NCI-H446 (cell line): ENCODE data around the gene CPNE6.

ENCODE experiments used
- DNase-seq, 2 experiments: peaks; one replicate each; lab custom pipeline; 2025; lab: John Stamatoyannopoulos, UW

The CPNE6 gene

DNA sequence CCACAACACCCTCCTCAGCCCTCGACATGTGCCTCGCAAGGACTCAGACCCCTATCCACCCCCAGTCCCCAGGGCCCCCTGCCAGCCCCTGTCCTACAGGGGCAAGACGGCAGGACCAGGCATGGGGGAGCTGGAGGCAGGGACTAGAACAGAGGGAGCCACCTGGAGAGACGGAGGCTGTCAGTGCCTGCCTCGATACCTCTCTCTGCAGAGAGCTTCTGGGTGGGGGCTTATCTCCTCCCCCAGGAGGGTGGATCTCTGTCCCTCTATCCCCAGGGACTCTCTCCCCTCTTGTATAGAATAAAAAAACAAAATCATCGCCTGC is 2.0 kb upstream of the CPNE6 start:
- DNase-seq: no peak

DNA sequence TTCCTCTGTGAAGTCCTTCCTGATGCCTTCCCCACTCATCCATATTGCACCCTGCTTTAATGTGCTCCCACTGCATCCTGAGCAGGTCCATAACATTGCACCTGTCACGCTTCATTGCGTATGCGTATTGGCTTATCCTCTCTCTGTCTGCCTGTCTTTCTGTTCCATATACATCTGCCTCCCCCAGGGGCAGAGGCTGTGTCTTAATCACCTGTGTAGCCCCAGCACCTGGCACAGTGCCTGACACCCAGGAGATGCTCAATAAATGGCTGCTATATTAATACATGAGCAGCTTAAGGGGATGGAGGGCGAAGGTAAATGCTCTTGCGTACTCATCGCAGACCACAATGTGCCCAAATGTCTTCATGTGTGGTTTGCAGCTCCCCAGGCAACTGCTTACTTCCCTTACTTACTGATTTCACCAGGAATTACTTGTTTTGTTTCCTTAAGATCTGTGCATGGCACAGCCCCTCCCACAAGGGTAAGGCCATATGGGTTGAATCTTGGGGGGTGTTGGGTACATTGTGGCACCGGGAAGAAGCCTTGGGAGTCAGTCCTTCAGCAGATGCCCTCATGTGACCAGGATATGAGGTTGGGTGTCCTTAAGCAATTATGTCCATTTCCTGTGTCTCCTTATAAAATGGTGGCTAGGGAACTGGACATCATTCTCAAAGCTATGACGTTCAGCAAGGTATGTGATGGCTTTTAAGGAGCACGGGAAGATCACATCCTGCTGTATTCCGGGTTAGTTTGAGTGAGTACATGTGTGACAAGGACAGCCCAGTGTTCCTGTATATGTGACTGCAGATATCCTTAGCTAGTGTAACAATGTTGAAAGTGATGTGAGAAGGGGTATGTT is 848 bp upstream of the CPNE6 start:
- no peak for DNase-seq

DNA sequence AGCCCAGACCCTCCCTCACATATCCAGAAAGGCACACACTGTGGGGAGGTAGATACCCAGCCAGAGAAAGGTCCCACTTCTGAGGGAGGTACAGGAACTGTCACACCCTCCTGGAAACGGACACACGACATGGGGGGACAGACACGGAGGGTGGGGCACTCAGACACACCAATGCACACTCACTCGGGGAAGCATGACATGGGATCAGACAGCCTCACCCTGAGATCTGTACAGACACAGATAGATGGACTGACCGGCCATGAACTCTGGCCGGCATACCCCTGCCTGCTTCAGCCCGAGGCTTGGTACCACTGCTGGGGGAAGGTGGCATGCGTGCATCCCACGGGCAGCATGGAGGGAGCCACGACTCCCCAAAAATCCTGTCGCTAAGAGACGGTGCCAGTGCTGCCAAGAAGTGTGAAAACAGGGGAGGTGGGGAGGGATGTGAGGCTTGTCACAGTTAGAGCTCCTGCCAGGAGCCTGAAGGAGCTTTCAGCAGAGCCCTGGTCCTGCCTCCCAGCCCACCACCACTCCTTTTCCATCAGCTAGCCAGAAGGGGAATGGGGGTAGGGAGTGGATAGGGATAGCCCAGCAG is 571 bp downstream of the CPNE6 start:
- no peak for DNase-seq

DNA sequence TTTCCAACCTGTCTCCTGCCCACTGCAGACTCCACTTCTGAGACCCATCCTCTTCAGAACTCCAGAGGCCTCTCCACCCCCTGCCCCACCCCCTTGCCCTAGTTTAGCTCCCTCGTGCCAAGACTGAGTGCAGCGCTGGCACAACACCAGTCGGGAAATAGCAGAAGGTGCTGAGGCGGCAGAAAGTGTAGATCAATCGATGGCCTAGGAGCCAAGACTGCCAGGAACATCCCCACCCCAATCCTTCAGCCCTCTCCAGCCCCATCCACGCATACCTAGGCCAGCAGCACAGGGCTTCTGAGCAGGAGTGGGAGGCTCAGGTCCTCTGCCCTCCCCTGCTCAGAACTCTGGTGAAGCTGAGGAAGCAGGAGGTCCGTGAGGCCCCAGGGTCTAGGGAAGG is 1.1 kb downstream of the CPNE6 start:
- peak; percentile 58 to 78 for DNase-seq

DNA sequence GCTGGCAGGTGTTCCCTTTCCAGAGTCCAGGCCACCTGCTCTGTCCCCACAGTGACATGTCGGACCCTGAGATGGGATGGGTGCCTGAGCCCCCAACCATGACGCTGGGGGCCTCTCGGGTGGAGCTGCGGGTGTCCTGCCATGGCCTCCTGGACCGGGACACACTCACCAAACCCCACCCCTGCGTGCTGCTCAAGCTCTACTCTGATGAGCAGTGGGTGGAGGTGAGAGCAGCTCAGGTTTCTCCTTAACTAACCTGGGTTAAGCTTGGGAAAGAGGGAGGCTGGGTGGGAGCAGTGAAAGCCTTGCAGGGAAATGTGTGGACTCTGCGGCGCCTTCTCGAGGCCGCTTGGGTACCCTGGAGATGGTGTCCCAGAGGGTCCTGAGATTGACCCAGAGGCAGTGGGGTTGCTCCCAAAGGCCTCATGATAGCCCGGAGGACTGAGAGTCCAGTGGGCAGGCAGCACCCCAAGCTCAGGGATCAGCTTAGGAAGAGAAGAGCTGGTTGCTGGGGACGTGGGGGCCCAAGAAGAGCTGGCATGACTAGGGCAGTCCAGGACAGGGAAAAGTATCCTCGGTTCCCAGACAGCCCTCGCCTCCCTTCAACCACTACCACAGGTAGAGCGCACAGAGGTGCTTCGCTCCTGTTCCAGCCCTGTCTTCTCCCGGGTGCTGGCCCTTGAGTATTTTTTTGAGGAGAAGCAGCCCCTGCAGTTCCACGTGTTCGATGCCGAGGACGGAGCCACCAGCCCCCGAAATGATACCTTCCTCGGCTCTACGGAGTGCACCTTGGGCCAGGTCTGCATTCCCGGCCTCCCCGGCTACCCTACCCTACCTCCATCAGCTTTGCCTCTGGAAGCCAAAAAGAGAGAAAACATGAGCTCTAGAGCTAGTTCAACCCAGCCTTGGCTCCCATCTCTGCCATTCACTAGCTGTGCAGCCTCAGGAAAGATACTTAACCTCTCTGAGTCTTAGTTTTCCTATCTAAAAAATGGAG is 1.8 kb downstream of the CPNE6 start:
- no peak for DNase-seq

DNA sequence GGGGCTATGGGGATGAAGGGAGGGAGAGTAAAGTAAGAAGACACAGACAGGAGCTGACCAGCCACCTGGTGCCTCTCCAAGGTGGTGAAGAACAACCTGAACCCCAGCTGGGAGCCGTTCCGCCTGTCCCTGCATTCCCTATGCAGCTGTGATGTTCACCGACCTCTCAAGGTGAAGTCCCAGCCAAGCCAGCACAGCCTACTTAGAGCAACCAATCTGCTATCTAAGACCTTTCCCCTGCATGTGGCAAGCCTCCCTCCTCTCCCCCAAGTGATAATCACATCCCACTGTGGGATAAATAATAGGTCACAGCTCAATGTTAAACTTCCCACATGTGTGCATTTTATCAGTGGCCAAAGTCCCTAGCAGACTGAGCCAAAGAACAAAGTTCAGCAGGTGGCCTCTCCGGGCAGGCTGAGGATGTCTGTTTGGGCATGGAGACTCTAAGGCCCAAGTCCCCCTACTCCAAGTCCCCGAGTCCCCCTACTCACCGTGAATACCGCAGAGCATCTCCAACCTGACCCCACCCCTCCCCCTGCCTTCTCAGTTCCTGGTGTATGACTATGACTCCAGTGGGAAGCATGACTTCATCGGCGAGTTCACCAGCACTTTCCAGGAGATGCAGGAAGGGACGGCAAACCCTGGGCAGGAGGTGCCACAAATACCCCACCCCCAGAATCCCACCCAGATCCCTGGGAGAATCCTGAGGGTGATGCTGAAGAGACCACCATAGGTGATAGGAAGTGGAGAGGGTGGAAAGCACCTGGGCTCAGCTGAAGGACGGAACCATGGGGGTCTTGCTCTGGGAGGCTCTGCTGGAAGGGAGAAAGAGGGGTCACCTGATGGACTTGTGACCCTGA is 3.5 kb downstream of the CPNE6 start:
- DNase-seq: no peak

DNA sequence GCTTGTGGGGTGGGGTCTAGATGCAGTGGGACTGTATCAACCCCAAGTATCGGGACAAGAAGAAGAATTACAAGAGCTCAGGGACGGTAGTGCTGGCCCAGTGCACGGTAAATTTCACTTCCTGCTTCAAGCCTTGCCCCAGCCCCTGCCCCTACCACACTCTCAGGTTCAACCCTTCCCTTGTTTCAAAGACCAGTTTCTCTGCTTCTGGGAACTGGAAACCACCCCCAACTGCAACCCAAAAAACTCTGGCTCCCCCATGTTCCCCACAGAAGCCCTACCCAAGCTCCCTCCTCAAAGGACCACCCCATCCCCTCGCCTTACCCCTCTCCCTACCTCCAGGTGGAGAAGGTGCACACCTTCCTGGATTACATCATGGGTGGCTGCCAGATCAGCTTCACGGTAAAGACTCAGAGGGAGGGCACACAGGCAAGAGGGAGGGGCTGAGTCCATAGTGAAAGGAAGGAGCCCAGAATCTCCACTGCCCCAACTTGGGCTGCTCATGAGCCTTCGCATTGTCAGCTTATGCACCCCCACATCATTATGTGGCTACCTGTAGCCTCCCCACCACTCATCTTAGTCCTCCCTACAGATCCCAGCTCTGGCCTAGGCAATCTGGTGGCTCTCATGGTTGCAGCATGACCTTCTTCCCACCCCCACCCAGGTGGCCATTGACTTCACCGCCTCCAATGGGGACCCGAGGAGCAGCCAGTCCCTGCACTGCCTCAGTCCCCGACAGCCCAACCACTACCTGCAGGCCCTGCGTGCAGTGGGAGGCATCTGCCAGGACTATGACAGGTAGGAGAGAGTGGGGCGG is 4.3 kb downstream of the CPNE6 start:
- no peak for DNase-seq

DNA sequence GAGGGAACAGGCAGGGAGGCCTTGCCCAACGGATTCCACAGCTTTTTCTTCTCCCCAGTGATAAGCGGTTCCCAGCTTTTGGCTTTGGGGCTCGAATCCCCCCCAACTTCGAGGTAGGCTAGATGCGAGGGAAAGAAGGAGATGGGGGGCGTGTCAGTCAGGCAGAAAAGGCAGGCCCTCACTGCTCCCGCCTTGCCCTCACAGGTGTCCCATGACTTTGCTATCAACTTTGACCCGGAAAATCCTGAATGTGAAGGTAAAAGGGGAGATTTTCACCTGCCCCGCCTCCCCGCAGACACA is 4.9 kb downstream of the CPNE6 start:
- DNase-seq: no peak

DNA sequence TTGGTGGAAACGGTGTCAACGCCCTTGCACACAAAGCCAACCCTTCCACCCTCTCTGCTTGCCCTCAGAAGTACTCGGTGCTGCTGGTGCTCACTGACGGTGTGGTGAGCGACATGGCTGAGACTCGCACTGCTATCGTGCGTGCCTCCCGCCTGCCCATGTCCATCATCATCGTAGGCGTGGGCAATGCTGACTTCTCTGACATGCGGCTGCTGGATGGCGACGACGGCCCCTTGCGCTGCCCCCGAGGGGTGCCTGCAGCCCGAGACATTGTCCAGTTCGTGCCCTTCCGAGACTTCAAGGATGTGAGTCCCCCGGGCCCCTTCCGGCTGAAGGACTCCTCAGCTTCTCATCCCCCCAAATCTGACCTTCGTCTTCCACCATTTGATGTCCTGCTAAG is 5.7 kb downstream of the CPNE6 start:
- no peak for DNase-seq

DNA sequence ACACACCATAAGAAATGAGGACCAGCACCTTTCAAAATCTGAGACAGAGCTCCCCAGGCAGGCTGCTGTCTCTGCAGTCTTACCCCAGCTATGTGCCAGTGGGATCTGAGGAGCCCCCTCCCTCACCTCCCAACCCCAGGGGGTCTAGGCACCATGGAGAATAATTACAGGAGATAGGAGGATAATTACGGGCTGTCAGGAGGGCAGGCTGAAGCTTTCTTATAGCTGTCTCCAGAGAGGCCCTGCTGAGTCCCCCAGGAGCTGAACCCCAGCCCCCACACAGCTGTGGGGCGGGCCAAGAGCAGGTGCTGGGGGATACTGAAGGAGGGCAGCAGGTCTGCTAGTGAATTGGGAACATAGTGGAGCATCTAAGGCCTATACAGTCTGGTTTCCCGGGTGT is 6.8 kb downstream of the CPNE6 start:
- no peak for DNase-seq

DNA sequence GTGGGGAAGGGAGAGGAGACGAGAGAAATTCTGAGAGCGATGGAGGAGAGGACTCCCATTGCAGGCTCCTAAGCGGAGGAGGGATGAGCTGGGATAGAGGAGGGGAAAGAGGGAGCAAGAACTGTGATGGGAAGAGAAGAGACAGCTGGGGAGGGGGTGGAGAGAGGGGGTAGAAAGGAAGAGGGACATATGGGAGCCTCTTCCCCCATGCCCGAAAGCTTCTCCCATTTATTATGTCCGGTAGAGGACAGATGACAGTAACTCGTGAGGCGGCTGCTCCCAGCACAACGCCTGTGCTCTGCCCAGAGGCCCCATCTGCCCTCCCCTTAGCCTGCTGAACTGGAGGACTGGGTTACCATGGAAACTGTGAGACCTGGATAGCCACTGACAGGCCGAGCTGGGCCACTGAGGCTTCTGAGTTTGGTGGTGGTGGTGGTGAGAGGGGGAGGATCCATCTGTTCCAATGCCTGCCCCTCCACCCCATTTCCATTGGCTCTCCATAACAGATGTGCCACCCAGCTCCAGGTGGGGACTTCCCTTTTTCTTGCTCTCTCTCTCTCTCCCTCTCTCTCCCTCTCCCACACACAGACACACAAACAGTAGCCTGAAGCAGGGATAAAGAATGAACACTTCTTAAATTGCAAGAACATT is 8.3 kb downstream of the CPNE6 start:
- peak; percentile 83 to 96 for DNase-seq

DNA sequence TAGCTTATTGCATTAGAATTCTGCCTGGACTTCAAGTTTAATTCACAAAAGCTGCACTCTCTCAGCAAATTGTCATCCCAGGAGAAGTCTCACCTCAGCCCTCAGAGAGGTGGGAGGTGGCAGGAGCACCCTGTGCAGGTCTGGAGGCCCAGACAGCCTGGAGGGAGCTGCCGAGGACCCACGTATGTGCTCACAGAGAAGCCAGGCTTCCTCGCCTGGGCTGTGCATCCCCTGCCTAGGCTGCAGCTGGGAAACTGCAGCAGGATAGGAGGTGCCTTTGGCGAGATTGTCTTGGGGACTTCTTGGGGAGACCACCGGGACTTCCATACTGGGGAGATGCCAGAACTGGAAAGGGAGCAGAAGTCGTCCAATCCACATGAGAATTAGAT is 8.8 kb downstream of the CPNE6 start:
- no peak for DNase-seq

DNA sequence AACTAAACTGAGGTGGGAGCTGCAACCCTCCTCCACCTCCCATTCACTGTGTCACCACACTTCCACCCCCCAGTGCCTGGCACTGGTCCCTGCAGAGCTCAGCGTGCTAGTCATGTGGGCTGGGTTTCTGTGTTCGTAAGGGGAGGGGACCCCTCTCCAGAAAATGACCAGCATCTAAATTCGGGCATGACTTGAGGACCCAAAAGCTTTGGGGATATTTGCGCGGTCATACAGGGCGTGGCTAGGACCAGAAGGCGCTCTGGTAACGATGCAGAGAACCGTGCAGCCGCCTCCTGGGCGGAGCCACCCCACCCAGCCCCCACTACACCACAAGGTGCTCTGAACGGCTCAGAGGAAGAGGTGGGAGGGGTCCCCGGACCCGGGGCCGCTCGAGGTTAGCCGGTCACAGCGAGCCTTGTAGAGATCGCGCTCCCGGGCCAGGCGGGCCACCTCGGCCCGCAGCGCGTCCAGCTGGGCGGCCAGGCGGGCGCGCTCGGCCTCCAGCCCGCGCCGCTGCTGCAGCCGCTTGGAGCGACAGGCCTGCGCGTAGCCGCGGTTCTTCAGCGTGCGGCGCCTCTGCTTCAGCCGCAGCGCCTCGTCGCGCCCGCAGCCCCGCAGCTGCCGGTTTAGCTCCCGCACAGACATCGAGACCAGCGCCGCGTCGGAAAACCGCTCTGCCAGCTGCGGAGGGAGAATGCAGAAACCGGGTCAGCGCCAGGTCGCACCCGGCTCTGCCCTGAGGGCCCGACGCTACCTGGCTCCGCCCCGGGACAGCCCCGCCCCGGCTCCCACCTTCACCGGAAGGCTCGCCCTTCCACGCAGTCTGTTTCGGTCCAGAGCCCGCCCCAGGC is 9.8 kb downstream of the CPNE6 start:
- DNase-seq: peak in 1 of 2 experiments; percentile 40

DNA sequence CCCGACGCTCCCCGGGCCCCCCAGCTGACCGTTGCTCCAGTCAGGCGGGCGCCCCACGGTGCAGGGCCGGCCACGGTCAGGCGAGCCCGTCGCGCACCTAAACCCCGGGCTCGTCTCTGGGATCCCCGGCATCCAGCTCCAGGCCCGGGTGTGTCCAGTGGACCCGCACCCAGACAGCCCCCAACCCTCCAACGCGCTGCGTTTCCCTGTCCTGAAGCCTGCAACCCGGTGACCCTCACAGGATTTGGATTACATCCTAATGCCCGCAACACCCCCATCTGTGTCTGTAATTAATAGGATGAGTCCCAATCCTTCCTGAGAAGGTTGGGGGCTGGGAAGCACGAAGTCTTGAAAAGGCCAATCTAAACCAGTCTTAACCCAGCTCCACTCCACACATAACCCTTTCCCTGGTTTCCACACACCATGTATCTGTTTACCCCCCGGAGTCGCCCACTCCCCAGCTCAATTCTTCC is 10.4 kb downstream of the CPNE6 start:
- no peak for DNase-seq

DNA sequence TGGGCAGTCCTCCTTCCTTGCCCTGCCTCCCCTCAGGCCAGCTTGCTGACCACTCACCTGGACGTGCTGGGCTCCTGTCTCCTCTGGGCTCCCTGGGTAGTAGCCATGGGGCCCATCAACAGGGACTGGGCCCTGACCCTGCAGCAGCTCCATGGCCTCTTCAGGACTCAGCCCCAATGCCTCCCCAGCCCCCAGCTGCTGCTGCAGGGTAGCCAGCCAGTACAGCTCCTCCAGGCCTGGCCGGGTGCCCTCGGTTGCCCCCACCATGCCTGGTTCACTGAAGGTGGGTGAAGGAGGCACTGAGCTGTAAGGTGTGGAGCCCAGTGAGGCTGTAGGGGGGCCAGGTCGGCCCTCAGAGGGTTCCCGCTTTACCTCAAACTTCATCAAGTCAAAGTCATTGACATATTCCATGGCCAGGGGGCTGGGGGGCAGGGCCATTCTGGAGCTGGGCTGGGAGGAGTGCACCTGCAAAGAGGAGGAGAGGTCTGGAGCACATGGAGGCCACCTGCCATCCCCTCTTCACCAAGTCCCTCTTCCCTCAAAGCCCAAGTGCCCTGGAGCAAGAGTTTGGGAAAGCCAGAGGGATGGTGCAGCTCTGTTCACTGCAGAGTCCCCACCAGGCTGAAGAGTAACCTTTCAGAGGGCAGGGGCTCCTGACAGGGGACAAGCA is 11.2 kb downstream of the CPNE6 start:
- no peak for DNase-seq

DNA sequence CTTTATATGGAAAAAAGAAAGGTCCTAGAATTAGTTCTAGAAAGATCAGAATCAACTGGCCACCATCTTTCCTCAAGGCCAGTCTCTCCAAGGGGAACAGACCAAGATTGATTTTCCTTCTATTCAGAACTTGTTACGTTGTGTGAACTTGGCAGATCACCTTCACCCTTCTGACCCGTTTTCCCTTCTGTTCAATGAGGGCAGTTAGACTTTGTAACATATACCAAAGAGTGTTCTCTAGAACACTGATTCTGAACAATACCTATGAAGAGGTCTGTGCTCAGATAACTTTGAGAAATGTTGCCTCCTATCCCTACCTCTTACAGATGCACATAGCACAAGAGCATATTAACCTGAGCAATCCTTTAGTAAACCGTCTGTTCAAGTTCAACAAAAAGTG is 12.1 kb downstream of the CPNE6 start:
- no peak for DNase-seq

DNA sequence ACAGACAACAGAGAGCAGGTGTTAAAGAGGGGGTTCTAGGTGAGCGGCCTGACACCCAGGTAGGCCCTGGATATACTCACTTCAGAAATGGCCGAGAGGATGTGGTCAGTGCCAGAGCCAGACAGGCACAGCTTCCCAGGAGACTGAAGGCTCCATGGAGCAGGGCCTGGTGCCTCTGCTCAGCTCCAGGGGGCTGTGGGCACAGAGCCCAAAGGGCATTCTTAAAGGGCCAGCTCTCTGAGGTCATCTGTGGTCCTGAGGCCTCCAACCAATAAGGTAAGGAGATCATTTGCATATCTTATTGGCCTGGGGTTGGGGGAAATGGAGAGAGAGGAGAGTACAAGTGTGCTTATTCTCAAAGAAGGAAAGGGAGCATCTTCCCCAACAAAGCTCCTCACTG is 13.1 kb downstream of the CPNE6 start:
- no peak for DNase-seq

DNA sequence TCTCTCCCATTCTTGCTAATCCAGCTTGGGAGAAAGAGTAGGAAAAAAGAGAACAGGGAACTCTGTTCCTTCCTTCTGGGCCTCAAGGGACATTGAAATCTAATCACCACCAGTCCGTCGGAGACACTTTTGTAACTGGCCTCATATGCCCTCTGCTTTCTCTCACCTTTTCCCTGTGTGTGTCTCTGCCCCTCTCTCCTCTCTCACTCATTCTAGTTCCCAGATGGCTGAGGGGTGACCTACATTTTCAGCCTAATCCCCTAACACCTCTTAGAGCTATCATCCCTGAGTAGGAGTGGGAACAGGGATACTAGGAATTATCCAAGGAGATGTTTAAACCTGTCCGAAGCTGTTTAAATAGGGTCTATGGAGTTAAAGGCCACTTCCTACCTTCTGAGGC is 13.9 kb downstream of the CPNE6 start:
- DNase-seq: no peak
